H9 (cell line): ENCODE data around the gene RINT1. TPM values are rescaled to one million over a fixed set of nuclear protein-coding genes. Genes with fewer than 3 reads are reported as not detected.

Experiments
- DNase-seq: peaks from one replicate; pipeline ENCODE4 v3.0.0-alpha.2; 2017
- H2AFZ ChIP-seq: one replicate; pipeline ENCODE4 v1.6.1; 2013; ENCODE audit warnings: mild to moderate bottlenecking, low read length, control low read depth, moderate library complexity
- H2AK5ac ChIP-seq: 2 replicates; pipeline ENCODE4 v1.6.1; 2013; ENCODE audit warnings: low read length, control low read depth, mixed read lengths; ENCODE audit not compliant: insufficient read length
- H2BK120ac ChIP-seq: one replicate; pipeline ENCODE4 v1.6.1; 2013; ENCODE audit warnings: low read depth, mild to moderate bottlenecking, low read length, control low read depth, inconsistent platforms; ENCODE audit not compliant: poor library complexity, severe bottlenecking
- H2BK12ac ChIP-seq: 2 replicates; pipeline ENCODE4 v1.6.1; 2013; ENCODE audit warnings: low read length, control low read depth, mixed read lengths, low read depth; ENCODE audit not compliant: insufficient read length
- H2BK15ac ChIP-seq: 2 replicates; pipeline ENCODE4 v1.6.1; 2013; ENCODE audit warnings: low read depth, low read length, control low read depth
- H2BK20ac ChIP-seq: one replicate; pipeline ENCODE4 v1.6.1; 2013; ENCODE audit warnings: low read depth, mild to moderate bottlenecking, low read length, control low read depth, inconsistent platforms; ENCODE audit not compliant: poor library complexity, severe bottlenecking
- H2BK5ac ChIP-seq: 2 replicates; pipeline ENCODE4 v1.6.1; 2013; ENCODE audit warnings: low read length, control low read depth, mixed read lengths; ENCODE audit not compliant: insufficient read length
- H3K14ac ChIP-seq: 2 replicates; pipeline ENCODE4 v1.6.1; 2013; ENCODE audit warnings: low read length, control low read depth; ENCODE audit not compliant: insufficient read depth
- H3K18ac ChIP-seq: 2 replicates; pipeline ENCODE4 v1.6.1; 2013; ENCODE audit warnings: low read depth, mild to moderate bottlenecking, mixed read lengths, low read length, control low read depth; ENCODE audit not compliant: insufficient read length
- H3K23ac ChIP-seq: 2 replicates; pipeline ENCODE4 v1.6.1; 2013; ENCODE audit warnings: low read length, control low read depth, mixed read lengths, low read depth; ENCODE audit not compliant: insufficient read length
- H3K23me2 ChIP-seq: 2 replicates; pipeline ENCODE4 v1.6.1; 2013; ENCODE audit warnings: low read depth, mild to moderate bottlenecking, mixed read lengths, low read length, control low read depth; ENCODE audit not compliant: insufficient read length, poor library complexity, severe bottlenecking
- H3K27ac ChIP-seq: 2 replicates; pipeline ENCODE4 v1.5.1; 2013; ENCODE audit warnings: low read length, control low read depth, mixed read lengths, low read depth; ENCODE audit not compliant: insufficient read length
- H3K27me3 ChIP-seq: 2 replicates; pipeline ENCODE4 v1.6.1; 2013; ENCODE audit warnings: low read length, control low read depth, inconsistent platforms; ENCODE audit not compliant: insufficient read depth
- H3K4ac ChIP-seq: 2 replicates; pipeline ENCODE4 v1.6.1; 2013; ENCODE audit warnings: low read depth, mild to moderate bottlenecking, control low read depth, inconsistent platforms, low read length, moderate library complexity
- H3K4me1 ChIP-seq: 2 replicates; pipeline ENCODE4 v1.6.1; 2013; ENCODE audit warnings: low read length, control low read depth, inconsistent platforms; ENCODE audit not compliant: insufficient read depth
- H3K4me2 ChIP-seq: 2 replicates; pipeline ENCODE4 v1.6.1; 2013; ENCODE audit warnings: low read length, control low read depth, mixed read lengths; ENCODE audit not compliant: insufficient read length, insufficient read depth
- H3K56ac ChIP-seq: 2 replicates; pipeline ENCODE4 v1.6.1; 2013; ENCODE audit warnings: low read depth, mild to moderate bottlenecking, mixed read lengths, low read length, control low read depth; ENCODE audit not compliant: insufficient read length
- H3K79me1 ChIP-seq: 2 replicates; pipeline ENCODE4 v1.6.1; 2013; ENCODE audit warnings: low read depth, mild to moderate bottlenecking, moderate library complexity, low read length, control low read depth, inconsistent platforms; ENCODE audit not compliant: insufficient read depth, poor library complexity, severe bottlenecking
- H3K79me2 ChIP-seq: 2 replicates; pipeline ENCODE4 v1.6.1; 2013; ENCODE audit warnings: low read length, control low read depth, inconsistent platforms; ENCODE audit not compliant: insufficient read depth
- H3K9ac ChIP-seq: 2 replicates; pipeline ENCODE4 v1.6.1; 2013; ENCODE audit warnings: low read length, control low read depth, mixed read lengths; ENCODE audit not compliant: insufficient read length; ENCODE audit errors: extremely low read depth
- H3K9me3 ChIP-seq: one replicate; pipeline ENCODE4 v1.6.1; 2013; ENCODE audit warnings: low read depth, low read length, inconsistent platforms; ENCODE audit not compliant: control insufficient read depth
- H3T11ph ChIP-seq: one replicate; pipeline ENCODE4 v1.6.1; 2013; ENCODE audit warnings: mild to moderate bottlenecking, low read length, control low read depth, inconsistent platforms
- H4K20me1 ChIP-seq: one replicate; pipeline ENCODE4 v1.6.1; 2013; ENCODE audit not compliant: control insufficient read depth, insufficient read length, insufficient read depth
- H4K5ac ChIP-seq: 2 replicates; pipeline ENCODE4 v1.6.1; 2013; ENCODE audit warnings: low read depth, mild to moderate bottlenecking, mixed read lengths, low read length, control low read depth; ENCODE audit not compliant: insufficient read length
- H4K8ac ChIP-seq: replicated peaks from 2 replicates; pipeline ENCODE4 v1.6.1; 2013; ENCODE audit warnings: low read length, control low read depth, mixed read lengths, low read depth; ENCODE audit not compliant: insufficient read length
- H4K91ac ChIP-seq: 2 replicates; pipeline ENCODE4 v1.6.1; 2013; ENCODE audit warnings: low read depth, mild to moderate bottlenecking, moderate library complexity, mixed read lengths, low read length, control low read depth; ENCODE audit not compliant: insufficient read length
- H3K27ac Mint-ChIP-seq, 3 experiments: 2 replicates in 2 of 3; 3 replicates in 1 of 3; pipeline ENCODE4 v1.8.0; 2020 to 2021; ENCODE audit warnings: mixed read lengths in 3 of 3, mild to moderate bottlenecking in 1 of 3, moderate library complexity in 1 of 3
- H3K27me3 Mint-ChIP-seq: 2 replicates; pipeline ENCODE4 v1.8.0; 2021; ENCODE audit warnings: low read depth, mild to moderate bottlenecking, moderate library complexity, mixed read lengths
- H3K36me3 Mint-ChIP-seq, 3 experiments: 2 replicates in 2 of 3; 3 replicates in 1 of 3; pipeline ENCODE4 v1.8.0; 2020 to 2021; ENCODE audit warnings: low read depth in 3 of 3, mixed read lengths in 3 of 3; ENCODE audit not compliant: insufficient read depth in 1 of 3
- H3K4me1 Mint-ChIP-seq, 2 experiments: 2 replicates each; pipeline ENCODE4 v1.8.0; 2020; ENCODE audit warnings: mixed read lengths in 2 of 2
- H3K4me3 Mint-ChIP-seq, 2 experiments: 2 replicates in 1 of 2; 3 replicates in 1 of 2; pipeline ENCODE4 v1.8.0; 2020 to 2021; ENCODE audit warnings: mild to moderate bottlenecking in 2 of 2, mixed read lengths in 2 of 2, moderate library complexity in 1 of 2
- H3K9me3 Mint-ChIP-seq, 2 experiments: 2 replicates in 1 of 2; 3 replicates in 1 of 2; pipeline ENCODE4 v1.8.0; 2020; ENCODE audit warnings: mild to moderate bottlenecking in 2 of 2, mixed read lengths in 2 of 2, moderate library complexity in 1 of 2
- CTCF ChIP-seq: fragments of 200-600 bp; sonication (generic); conservative IDR thresholded peaks from 3 replicates; pipeline ENCODE4 v1.8.0; 2021; ENCODE audit warnings: antibody characterized with exemption, mild to moderate bottlenecking
- WGBS: extraction: QIAGEN DNeasy Blood & Tissue Kit; methylation state at CpG from one replicate; pipeline ENCODE4 v1.1.7; 2013; ENCODE audit warnings: missing lambda C conversion rate, low lambda C conversion rate, mixed read lengths; ENCODE audit not compliant: insufficient read length; ENCODE audit errors: extremely low coverage; 5-methylcytosine and 5-hydroxymethylcytosine counted together
- total RNA-seq: library from RNA; stranded (reverse); gene quantifications from 2 replicates; pipeline ENCODE4 v1.2.1, GENCODE V29; 2021

Gene RINT1
- total RNA-seq, 1 experiment from 2014 or later: 21.5 TPM

GRCh38 chr7:105614341-105614840 is 82.4 kb downstream of the RINT1 start:
- H2AK5ac ChIP-seq: no peak overlapping the region

More at GRCh38 chr7:105614341-105614840, 82.4 kb downstream of the RINT1 start:
- Histone ChIP-seq H3K79me1 (no peaks in the 10 kb centered on the region), H4K8ac (no peak overlapping the region), H2BK20ac (no peak overlapping the region), H3K79me2 (no peaks in the 10 kb centered on the region), H3K9ac (no peak overlapping the region), H2AFZ (no peak overlapping the region), H3K27me3 (no peaks in the 10 kb centered on the region), H3K9me3 (no peaks in the 10 kb centered on the region), H2BK15ac (no peak overlapping the region), H3K4me1 (no peaks in the 10 kb centered on the region), H3K4ac (no peak overlapping the region), H4K91ac (no peak overlapping the region), H4K20me1 (no peaks in the 10 kb centered on the region), H3K4me2 (no peak overlapping the region), H3K27ac (no peak overlapping the region), H2BK12ac (no peak overlapping the region), H3K14ac (no peak overlapping the region), H3K23me2 (no peaks in the 10 kb centered on the region), H3K56ac (no peak overlapping the region), H4K5ac (no peak overlapping the region), H2BK5ac (no peak overlapping the region), H2BK120ac (no peak overlapping the region), H3K18ac (no peak overlapping the region), H3K23ac (no peak overlapping the region), H3T11ph (no peak overlapping the region)
- Mint-ChIP-seq H3K36me3 (peaks cover 15 to 40% (median 39%) of the 10 kb centered on the region in 3 experiments), H3K27me3 (no peaks in the 10 kb centered on the region), H3K27ac (peak overlapping the region; percentile 13 to 59 (median 55); a peak in 3 of 7 replicates), H3K4me3 (no peak overlapping the region), H3K9me3 (no peaks in the 10 kb centered on the region), H3K4me1 (peaks cover 4 to 18% of the 10 kb centered on the region in 2 experiments)
- no peak for DNase-seq
- TF ChIP-seq CTCF: no peak
- no CpG with 5 or more reads among the region's 20 CpGs for WGBS

Other genes starting within 250 kb of the RINT1 start
- 40.4 and 41.1 TPM in 2 replicates for gene SRPK2, start 143.3 kb upstream of the RINT1 start, total RNA-seq
- gene PUS7, start 9.9 kb upstream of the RINT1 start, total RNA-seq: 49.7 and 54.3 TPM in 2 replicates
- gene EFCAB10, start 49.3 kb downstream of the RINT1 start, total RNA-seq: 1.3 and 1.5 TPM in 2 replicates